ENCODE data around the gene KCNG1.
"Not testable (repeated sequence)": the region's sequence is repeated elsewhere in the genome, so short reads cannot be mapped to it uniquely, and the experiment has no call there.

KCNG1 gene

DNA sequence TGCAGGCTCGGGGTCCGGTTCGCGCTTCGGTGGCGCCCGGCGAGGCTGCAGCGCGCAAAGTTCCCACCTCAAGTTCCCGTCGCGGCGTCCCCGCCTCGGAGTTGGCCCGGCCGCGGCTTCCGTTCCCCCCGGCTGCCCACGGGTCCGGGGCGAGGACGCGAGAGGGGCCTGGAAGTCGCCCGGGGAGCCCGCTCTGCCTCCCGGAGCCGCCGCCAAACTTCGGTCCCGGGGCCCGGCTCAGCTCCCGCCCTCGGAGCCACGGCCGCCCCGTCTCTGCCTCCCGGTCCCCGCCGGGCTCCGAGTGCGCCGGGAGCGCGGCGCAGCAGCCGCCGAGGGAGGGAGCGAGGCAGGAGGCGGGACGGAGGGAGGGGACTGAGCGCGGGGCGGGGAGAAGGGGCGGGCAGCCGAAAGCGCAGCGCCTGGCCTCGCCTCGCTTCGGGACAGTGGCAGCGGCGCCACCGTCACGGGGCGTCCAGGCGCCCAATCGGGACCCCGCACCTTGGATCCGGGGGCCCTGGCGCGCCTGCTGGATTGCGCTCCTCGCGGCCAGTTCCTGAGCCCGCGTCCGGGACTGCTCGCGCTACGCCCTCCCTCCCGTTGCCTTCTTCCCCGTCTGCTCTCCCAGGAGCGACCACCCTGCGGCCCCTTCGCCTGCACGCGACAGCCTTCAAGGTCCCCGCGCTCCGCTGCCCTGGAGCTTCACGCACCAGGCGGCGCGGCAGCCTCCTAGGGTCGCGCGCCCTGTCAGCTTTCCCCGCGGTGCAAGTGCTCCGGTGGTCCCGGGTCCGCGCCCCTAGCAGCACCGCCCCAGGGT, at the start of gene KCNG1:
KCNG1 (minus strand) TSS at position 305 of the 814 bp plus-strand sequence. CDS start 12,769 bp downstream, outside the sequence.
- DNase-seq, result peak; percentile 16

- no peak for DNase-seq
Observed at GRCh38 chr20:51070621-51071020, 47.7 kb upstream of the KCNG1 start.

DNA sequence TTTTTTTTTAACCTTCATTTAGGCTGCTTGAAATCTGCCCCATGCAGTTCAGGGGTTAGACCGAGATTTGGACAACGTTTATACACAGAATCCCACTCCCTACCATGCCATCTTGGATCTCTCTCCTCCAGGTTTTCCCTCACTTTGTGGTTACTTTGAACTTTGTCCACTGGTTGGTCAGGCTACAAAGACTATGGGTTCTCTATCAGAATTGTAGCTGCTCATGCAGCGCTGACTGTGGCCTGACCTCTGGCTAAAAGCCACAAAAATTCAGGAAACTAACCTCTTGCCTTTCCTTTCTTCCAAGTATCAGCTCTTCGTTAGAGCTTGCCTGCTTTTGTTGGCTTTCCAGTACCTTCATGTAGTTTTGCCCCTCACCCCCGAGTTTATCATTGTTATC, 44.9 kb upstream of the KCNG1 start:
- DNase-seq, result no peak

DNA sequence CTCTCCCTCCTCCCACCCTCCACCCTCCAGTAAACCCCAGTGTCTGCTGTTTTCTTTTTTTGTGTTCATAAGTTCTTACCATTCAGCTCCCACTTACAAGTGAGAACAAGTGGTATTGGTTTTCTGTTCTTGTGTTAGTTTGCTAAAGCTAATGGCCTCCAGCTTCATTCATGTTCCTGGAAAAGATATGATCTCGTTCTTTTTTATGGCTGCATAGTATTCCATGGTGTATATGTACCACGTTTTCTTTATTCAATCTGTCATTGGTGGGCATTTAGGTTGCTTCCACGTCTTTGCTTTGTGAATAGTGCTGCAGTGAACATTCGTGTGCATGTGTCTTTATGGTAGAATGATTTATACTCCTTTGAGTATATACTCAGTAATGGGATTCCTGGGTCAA, 42.7 kb upstream of the KCNG1 start:
- DNase-seq, result no peak

DNA sequence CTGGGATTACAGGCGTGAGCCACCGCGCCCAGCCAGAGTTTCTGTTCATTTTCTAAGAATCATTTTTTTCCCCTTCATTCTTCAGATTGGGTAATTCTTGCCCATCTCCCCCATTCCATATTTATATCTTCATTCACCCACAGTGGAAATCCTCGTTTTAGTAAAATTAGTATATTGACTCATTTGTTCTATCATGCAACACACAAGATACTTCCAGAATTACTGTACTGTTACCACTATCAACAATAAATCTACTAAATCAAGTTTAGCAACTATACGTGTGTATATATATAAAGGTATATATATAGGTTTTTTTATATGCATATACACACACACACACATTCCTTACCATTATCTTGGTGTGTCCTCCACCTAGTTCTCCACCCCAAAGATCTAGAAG, 41.2 kb upstream of the KCNG1 start:
- DNase-seq, result no peak

- no peak for DNase-seq
Observed at GRCh38 chr20:51062065-51062464, 39.2 kb upstream of the KCNG1 start.

- no peak for DNase-seq
Observed at GRCh38 chr20:51061418-51062045, 38.6 kb upstream of the KCNG1 start.

GRCh38 chr20:51060301-51060700, 37.4 kb upstream of the KCNG1 start:
- DNase-seq, result no peak

- no peak for DNase-seq
Observed at GRCh38 chr20:51059862-51060261, 37.0 kb upstream of the KCNG1 start.

DNA sequence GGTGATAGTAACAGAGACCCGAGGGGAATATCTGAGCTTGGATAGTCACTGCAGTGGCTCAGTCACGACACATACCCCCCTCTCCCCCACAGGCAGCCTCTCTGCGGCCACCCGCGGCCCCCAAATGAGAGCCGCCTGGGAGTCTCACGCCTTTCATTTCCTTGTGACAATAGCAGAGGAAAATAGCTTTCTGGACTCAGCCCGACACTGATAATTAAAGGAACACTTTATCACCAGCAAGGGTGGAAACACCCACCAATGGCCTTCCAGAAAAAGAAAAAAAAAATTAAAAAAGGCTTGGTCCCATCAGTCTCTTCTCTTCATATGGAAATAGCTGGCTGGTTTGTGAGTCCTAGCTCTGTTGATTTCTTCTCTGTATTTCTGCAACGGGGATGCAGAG, 35.1 kb upstream of the KCNG1 start:
- DNase-seq, result no peak

- no peak for DNase-seq
Observed at GRCh38 chr20:51054233-51054632, 31.3 kb upstream of the KCNG1 start.

- DNase-seq, result no peak
Observed at GRCh38 chr20:51050531-51051075, 27.7 kb upstream of the KCNG1 start.

DNA sequence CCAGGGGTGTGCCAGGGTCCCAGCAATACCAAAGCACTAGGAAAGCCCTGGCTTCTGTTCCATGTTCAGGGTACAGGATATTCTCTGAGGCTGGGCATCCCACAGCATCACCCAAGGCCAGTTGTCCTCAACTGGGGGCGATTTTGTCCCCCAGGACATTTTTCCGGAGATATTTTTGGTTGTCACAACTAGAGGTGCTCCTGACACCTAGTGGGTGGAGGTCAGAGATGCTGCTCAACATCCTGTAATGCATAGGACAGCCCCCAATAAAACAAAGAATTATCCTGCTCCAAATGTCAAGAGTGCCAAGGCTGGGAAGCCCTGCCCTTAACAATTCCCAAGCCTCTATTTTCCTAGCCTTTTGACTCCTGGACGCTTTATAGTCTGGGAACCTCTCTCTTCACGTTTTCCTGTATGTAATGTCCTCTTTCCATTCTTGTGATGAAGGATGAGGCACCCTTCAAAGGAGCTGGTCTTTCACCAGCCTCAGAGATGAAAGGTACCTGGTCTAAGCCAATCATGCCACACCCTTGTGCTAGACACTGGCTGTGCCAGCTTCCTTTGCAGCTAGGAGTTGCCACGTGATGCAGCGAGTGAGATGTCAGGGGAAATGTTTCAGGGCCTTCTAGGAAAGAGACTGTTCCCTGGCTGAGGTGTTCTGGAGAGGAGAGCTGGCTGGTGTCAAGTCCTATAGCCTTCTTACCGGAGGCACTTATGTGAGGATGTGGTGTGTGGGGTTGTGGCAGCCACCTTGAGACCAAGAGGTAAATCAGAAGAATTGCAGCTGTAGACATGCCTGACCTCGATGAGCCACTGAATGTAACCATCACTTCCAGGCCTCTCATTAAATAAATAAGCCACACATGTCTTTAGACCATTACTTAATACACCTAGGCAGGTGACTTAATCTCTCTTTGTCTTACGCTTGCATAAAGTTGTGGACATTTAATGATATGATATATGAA, 23.4 kb upstream of the KCNG1 start:
- DNase-seq, result no peak

GRCh38 chr20:51045492-51045891, 22.6 kb upstream of the KCNG1 start:
- DNase-seq, result not testable (repeated sequence)

DNA sequence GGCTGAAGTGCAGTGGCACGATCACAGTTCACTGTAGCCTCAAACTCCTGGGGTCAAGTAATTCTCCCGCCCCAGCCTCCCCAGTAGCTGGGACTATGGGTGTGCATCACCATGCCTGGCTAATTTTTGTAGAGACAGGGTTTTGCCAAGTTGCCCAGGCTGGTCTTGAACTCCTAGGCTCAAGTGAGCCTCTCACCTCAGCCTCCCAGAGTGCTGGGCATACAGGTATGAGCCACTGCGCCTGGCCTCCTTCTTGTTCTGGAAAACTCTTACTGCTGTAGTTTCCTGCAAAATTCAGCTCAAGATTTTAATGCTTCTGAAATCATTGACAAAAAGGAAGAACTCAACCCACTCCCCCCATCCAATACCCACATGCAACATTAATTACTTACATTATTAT, 21.9 kb upstream of the KCNG1 start:
- no peak for DNase-seq

- DNase-seq, result no peak
Observed at GRCh38 chr20:51043811-51044210, 20.9 kb upstream of the KCNG1 start.

- DNase-seq, result no peak
Observed at GRCh38 chr20:51042657-51043247, 19.8 kb upstream of the KCNG1 start.

DNA sequence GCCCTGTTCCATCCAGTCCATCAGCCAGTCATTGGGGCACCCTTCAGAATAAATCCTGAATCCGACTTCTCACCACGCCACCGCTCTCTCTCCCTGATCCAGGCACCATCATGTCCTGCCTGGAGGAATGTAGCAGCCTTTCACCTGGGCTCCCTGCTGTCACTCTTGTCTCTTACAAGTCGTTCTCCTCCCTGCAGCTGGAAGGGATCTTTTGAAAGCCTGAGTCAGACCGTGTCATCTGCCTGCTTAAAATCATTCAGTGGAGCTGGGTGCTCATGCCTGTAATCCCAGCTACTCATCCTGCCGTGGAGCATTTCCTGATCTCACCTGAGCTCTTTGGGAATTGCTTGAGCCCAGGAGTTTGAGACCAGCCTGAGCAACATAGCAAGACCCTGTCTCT, 19.2 kb upstream of the KCNG1 start:
- DNase-seq, result no peak

- DNase-seq, result no peak
Observed at GRCh38 chr20:51037532-51038115, 14.7 kb upstream of the KCNG1 start.

DNA sequence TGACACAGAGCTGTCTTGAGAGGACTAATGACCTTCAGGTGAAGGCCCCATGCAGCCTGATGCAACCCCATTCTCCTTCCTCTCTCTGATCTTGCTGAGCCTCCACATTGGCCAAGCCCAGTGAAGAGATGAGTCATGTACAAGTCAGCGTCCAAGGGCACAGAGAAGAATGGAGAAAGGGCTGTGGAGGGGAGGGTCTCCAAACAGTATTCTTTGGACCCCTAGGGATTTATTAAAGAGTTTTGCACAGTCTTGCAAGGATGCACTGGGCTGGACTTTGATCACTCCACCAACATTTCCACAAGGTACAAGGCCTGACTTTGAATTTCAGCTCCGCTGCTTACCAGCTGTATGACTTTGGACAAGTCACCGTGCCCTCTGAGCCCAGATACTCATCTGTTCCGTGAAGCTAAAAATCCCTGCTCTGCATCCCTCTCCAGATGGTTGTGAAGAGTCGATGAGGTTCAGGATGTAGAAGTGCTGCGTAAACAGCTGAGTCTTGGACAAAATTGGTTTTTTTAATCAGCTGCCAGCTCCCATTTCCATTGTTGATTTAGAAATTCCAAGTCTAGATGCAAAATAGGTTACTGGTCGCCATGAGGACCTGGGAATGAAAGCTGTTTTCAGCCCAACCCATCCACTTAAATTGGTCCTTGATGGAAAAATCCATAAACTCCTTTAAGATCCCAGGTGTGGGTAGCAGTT, 14.1 kb upstream of the KCNG1 start:
- DNase-seq, result no peak

- no peak for DNase-seq
Observed at GRCh38 chr20:51036226-51036625, 13.3 kb upstream of the KCNG1 start.
